Mucosa of rectum (tissue), 2 donors: ENCODE measurements around the gene UPB1.
"Not testable (repeated sequence)": the region's sequence is repeated elsewhere in the genome, so short reads cannot be mapped to it uniquely, and the experiment has no call there.

ENCODE experiments used
- H3K27ac ChIP-seq, 2 donors: one replicate each; pipeline ENCODE4 v1.7.0; 2013; ENCODE audit warnings: inconsistent platforms in 2 of 2, low read depth in 2 of 2, low read length in 2 of 2
- H3K27me3 ChIP-seq, 2 donors: one replicate each; pipeline ENCODE4 v1.7.0; 2013; ENCODE audit warnings: low read length in 2 of 2; ENCODE audit not compliant: control insufficient read depth in 2 of 2, insufficient read depth in 2 of 2
- H3K36me3 ChIP-seq, 2 donors: one replicate each; pipeline ENCODE4 v1.7.0; 2013; ENCODE audit warnings: low read length in 2 of 2; ENCODE audit not compliant: control insufficient read depth in 2 of 2, insufficient read depth in 2 of 2
- H3K4me1 ChIP-seq, 2 donors: one replicate each; pipeline ENCODE4 v1.7.0; 2013; ENCODE audit warnings: low read length in 2 of 2, mild to moderate bottlenecking in 1 of 2; ENCODE audit not compliant: control insufficient read depth in 2 of 2, insufficient read depth in 2 of 2
- H3K4me3 ChIP-seq, 2 donors: one replicate each; pipeline ENCODE4 v1.7.0; 2013; ENCODE audit warnings: low read length in 2 of 2
- H3K9ac ChIP-seq, 2 donors: one replicate each; pipeline ENCODE4 v1.7.0; 2013; ENCODE audit warnings: low read length in 2 of 2, low read depth in 1 of 2, mild to moderate bottlenecking in 1 of 2
- H3K9me3 ChIP-seq, 2 donors: one replicate each; pipeline ENCODE4 v1.7.0; 2013; ENCODE audit warnings: low read length in 2 of 2; ENCODE audit not compliant: control insufficient read depth in 2 of 2
- donor health status: healthy.
- donor health status: Normal muscosa, but diverticular disease.

UPB1 gene

DNA sequence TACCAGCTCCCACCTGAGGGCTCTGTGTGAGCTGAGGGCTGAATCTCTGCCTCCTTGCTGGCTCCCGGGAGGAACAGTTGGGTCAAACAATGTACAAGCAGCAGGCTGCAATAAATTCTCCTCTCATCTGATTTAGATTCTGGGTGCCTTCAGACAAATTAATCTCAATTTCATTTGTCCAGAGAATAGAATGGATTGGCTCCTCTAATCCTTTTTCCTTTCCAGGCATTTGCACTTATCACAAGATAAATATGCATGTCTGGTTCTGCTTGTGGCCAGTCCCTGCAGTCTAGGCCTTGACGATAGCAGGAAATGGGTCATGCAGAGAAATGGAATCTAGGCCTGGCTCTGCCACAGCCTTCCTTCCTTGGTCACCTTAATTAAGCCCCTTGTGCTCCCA lies 28.7 kb downstream of the UPB1 start:
- Histone ChIP-seq H3K36me3 (no peaks in the 10 kb centered on the region), H3K4me1 (peaks cover 7 to 8% of the 10 kb centered on the region in 2 donors), H3K27me3 (peaks cover 0 to 2% of the 10 kb centered on the region in 2 donors), H3K9me3 (no peaks in the 10 kb centered on the region), H3K27ac (no peak overlapping the region), H3K4me3 (no peak overlapping the region), H3K9ac (no peak overlapping the region)

DNA sequence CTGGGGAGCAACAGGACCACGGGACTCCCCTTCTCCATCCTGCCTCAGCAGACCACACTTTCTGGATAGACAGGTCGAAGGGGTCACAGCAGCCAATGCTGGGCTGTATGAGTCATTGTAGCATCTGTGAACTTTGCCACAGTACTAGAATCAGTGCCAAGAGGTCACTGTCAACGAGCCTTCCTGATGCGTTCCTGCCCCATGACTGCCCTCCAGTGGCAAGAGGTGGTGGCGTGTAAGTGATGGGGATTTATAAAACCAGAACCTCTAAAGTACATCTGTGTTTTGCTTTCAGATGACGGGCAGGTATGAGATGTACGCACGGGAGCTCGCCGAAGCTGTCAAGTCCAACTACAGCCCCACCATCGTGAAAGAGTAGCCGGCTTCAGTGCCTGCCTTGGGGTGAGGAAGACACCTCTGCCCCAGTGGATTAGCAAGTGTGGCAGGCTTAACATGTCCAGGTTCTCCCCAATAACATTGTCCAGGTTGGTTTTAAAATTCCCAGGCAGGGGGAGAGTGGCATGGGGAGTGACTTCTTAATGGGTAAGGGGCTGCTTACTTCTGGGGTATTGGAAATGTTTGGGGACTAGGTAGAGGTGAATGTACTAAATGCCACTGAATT lies 30.4 kb downstream of the UPB1 start:
- Histone ChIP-seq H3K4me3 (no peak overlapping the region), H3K27ac (no peak overlapping the region), H3K4me1 (peaks cover 7 to 8% of the 10 kb centered on the region in 2 donors), H3K36me3 (no peaks in the 10 kb centered on the region), H3K9ac (no peak overlapping the region), H3K9me3 (no peaks in the 10 kb centered on the region), H3K27me3 (no peaks in the 10 kb centered on the region)

- no peak overlapping the region for H3K4me3 ChIP-seq
- H3K4me1 ChIP-seq = peaks cover 7 to 8% of the 10 kb centered on the region in 2 donors
- H3K27ac ChIP-seq = no peak overlapping the region
- H3K27me3 ChIP-seq = no peaks in the 10 kb centered on the region
- H3K9me3 ChIP-seq = no peaks in the 10 kb centered on the region
- no peaks in the 10 kb centered on the region for H3K36me3 ChIP-seq
- H3K9ac ChIP-seq = no peak overlapping the region
These were observed 31.1 kb downstream of the UPB1 start for GRCh38 chr22:24526191-24526590.

DNA sequence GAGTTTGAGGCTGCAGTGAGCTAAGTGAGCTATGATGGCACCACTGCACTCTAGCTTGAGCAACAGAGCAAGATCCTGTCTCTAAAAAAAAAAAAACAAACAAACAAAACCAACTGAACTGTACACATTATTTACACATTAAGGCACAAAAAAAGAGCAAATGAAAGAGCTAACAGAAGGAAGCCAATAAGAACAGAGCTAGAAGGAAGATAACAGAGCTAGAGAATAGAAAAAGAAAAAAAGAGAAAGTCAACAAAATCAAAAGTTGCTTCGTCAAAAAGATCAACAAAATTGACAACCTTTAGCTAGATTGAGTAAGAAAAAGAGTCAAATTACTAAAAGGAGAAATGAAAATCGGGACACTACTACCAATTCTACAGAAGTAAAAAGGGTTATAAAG lies 34.8 kb downstream of the UPB1 start:
- no peaks in the 10 kb centered on the region for H3K9me3 ChIP-seq
- no peak overlapping the region for H3K9ac ChIP-seq
- H3K36me3 ChIP-seq = no peaks in the 10 kb centered on the region
- H3K4me3 ChIP-seq = no peak overlapping the region
- H3K27ac ChIP-seq = no peak overlapping the region
- H3K4me1 ChIP-seq = peaks cover 0 to 6% of the 10 kb centered on the region in 2 donors
- no peaks in the 10 kb centered on the region for H3K27me3 ChIP-seq

- not testable (repeated sequence) for H3K4me3 ChIP-seq, H3K36me3 ChIP-seq, H3K27ac ChIP-seq, H3K9ac ChIP-seq, H3K27me3 ChIP-seq, H3K4me1 ChIP-seq, H3K9me3 ChIP-seq
These were observed 35.8 kb downstream of the UPB1 start for GRCh38 chr22:24530968-24531367.

DNA sequence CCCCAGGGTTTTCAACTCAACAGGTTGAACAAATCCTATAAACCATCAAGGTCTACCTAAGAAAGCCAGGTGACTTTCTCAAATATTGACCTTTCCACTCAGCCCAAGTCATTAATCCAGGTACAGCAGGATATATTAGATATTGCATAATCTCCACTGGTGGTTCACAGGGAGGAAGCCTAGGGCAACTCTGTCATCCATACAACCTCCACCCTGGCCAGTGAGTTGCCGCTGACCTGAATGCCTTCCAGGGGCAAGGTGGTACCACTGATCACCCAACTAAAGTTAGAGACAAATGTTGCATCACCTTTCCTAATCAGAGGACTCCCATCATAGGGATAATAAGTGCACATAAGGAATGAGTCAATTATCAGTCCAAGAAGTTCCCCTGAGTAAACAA lies 36.9 kb downstream of the UPB1 start:
- Histone ChIP-seq H3K9ac (no peak overlapping the region), H3K4me1 (peaks cover 0 to 3% of the 10 kb centered on the region in 2 donors), H3K27me3 (no peaks in the 10 kb centered on the region), H3K4me3 (no peak overlapping the region), H3K27ac (no peak overlapping the region), H3K9me3 (no peaks in the 10 kb centered on the region), H3K36me3 (no peaks in the 10 kb centered on the region)

GRCh38 chr22:24535348-24535747 lies 40.2 kb downstream of the UPB1 start:
- Histone ChIP-seq H3K4me3 (no peak overlapping the region), H3K27ac (no peak overlapping the region), H3K4me1 (peaks cover 0 to 3% of the 10 kb centered on the region in 2 donors), H3K9ac (no peak overlapping the region), H3K9me3 (no peaks in the 10 kb centered on the region), H3K36me3 (peaks cover 7% of the 10 kb centered on the region in 2 donors), H3K27me3 (no peaks in the 10 kb centered on the region)

DNA sequence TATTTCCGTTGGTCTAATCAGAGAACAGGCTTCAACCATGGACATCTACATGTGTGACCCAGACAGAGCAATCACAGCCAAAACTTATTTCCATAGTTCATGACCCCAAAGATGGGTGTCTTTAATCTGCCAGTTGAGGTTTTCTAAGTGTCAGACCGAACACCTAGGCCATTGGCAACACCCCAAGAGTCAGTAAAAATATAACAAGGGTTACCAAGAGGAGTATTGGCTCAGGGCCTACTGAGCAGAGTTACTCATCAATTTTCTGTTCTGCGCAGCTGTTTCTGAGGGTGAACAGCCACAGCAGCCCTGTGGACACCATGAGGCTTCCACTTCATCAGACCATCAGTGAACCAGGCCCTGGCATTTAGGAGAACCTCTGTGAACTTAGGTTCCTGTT lies 41.0 kb downstream of the UPB1 start:
- Histone ChIP-seq H3K4me1 (peaks cover 0 to 3% of the 10 kb centered on the region in 2 donors), H3K27ac (no peak overlapping the region), H3K9ac (no peak overlapping the region), H3K27me3 (no peaks in the 10 kb centered on the region), H3K9me3 (no peaks in the 10 kb centered on the region), H3K36me3 (peaks cover 14 to 15% of the 10 kb centered on the region in 2 donors), H3K4me3 (no peak overlapping the region)

DNA sequence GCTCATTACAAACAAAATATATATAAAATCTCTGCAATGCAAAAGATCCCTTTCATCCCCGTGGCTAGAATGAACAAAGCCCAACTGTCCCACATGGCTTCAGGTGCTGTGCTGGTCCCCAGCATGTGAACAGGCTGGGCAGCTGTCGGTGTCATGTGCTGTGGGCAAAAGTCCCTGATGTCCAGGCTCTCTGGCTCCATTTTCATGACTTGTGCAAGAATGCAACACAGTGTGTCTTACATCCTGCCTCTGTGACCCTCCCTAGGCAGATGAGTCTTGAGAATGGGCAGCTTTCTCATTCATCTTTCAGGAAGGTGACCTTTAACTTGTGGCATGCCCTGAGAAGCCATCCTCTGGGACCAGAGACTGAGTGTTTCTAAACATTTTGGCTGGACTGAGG lies 45.3 kb downstream of the UPB1 start:
- Histone ChIP-seq H3K36me3 (peaks cover 47 to 53% of the 10 kb centered on the region in 2 donors), H3K27me3 (no peaks in the 10 kb centered on the region), H3K27ac (no peak overlapping the region), H3K4me1 (no peaks in the 10 kb centered on the region), H3K4me3 (no peak overlapping the region), H3K9ac (no peak overlapping the region), H3K9me3 (no peaks in the 10 kb centered on the region)

DNA sequence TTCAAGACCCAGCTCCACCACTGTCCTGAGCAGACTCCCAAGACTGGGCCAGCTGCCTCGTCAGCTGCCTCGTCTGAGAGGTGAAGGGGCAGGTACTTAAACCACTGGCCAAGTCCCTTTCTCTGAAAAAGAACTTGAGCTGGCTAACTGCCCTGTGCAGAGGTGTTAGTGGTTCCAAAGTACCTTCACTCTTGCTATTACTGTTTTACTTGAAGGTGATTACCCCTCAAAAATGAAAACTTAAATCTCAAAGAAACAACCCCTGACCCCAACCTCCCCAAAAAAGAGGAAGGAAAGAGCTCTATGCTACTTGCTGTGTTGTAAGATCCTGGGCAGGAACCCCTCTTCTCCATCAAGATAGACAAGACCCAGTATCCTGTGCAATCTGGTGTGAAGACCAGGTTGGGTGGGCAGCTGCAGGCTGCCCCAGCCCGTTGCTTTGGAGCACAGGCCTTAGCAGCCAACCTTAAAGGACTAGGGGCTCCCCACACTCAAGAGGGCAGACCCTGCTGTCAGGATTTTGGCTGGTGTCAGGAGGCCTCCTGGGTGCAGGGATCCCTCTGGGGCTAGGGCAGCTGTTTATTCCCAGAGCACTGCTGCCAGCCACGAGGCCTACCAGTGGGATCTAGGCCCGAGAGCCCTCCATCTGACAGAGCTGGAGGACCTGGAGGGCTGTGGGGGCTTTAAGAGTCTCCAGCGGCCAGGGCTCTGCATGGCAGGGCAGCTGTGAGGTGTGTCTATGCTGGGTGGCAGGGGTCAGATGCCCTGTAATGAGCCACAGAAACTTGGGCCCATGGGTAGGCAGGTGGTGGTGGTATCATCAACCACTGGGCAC lies 46.8 kb downstream of the UPB1 start:
- no peaks in the 10 kb centered on the region for H3K9me3 ChIP-seq
- no peaks in the 10 kb centered on the region for H3K27me3 ChIP-seq
- no peak overlapping the region for H3K9ac ChIP-seq
- no peak overlapping the region for H3K27ac ChIP-seq
- H3K4me3 ChIP-seq = no peak overlapping the region
- peaks cover 55 to 61% of the 10 kb centered on the region in 2 donors for H3K36me3 ChIP-seq
- H3K4me1 ChIP-seq = no peaks in the 10 kb centered on the region
